NCI-H2171 (cell line): ENCODE measurements around the gene TTLL3.
"Not testable (repeated sequence)": the region's sequence is repeated elsewhere in the genome, so short reads cannot be mapped to it uniquely, and the experiment has no call there.

Source experiments
- DNase-seq: peaks from one replicate; lab custom pipeline; 2025; lab: John Stamatoyannopoulos, UW

TTLL3 gene, protein sequence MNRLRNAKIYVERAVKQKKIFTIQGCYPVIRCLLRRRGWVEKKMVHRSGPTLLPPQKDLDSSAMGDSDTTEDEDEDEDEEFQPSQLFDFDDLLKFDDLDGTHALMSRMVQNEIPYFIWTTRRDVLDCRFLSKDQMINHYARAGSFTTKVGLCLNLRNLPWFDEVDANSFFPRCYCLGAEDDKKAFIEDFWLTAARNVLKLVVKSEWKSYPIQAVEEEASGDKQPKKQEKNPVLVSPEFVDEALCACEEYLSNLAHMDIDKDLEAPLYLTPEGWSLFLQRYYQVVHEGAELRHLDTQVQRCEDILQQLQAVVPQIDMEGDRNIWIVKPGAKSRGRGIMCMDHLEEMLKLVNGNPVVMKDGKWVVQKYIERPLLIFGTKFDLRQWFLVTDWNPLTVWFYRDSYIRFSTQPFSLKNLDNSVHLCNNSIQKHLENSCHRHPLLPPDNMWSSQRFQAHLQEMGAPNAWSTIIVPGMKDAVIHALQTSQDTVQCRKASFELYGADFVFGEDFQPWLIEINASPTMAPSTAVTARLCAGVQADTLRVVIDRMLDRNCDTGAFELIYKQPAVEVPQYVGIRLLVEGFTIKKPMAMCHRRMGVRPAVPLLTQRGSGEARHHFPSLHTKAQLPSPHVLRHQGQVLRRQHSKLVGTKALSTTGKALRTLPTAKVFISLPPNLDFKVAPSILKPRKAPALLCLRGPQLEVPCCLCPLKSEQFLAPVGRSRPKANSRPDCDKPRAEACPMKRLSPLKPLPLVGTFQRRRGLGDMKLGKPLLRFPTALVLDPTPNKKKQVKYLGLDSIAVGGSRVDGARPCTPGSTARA

GRCh38 chr3:9809615-9810432, at the start of gene TTLL3:
Gene TTLL3 (plus strand): TSS chr3:9810262. CDS start chr3:9810662, 400 bp downstream.
- peak; percentile 54 for DNase-seq

DNA sequence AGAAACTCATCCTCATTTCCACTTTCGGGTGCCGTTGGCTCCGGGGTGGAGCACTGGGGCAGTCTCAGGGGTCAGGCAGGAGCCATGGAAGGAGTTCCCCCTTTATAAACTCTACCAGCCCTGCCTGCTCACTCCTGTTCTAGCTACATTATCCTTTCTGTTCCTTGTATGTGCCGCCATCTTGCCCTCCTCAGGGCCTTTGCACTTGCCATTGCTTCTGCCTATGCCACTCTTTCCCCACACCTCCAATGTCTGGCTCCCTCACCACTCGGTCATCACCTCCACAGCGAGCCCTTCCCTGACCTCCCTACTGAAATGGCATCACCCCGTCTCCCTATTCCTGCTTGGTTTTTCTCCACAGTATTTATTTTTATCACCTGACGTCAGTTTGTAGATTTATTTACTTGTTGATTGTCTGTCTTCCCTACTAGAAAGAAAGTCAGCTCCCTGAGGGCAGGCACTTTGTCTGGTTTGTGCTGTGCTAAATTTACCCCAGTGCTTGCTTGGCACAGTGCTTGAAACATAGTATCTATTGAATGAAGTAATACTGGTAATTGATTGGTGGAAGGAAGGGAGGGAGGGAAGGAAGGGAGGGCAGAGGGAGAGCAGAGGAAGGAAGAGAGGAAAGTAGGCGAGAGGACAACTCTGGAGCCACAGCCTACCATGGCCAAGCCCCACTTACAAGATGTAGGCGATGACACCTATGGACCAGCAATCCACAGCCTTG, 49.1 kb upstream of the TTLL3 start:
- no peak for DNase-seq

GRCh38 chr3:9761919-9762318, 48.1 kb upstream of the TTLL3 start:
- no peak for DNase-seq

DNA sequence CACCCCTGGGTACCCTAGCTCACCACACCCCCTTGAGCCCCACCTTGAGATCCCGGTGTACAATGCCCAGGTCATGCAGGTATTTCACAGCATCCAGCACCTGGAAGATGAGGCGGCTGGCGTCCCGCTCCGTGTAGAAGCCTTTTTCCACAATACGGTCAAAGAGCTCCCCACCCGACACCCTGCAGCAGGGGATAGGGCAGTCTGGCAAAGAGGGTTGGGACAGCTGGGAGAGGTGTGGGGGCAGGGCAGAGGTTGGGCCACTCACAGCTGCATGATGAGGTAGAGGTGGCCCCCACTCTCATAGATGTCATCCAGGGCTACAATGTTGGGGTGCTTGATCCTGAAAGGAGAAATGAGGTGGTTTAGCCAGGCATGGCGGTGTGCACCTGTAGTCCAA, 47.2 kb upstream of the TTLL3 start:
- no peak for DNase-seq

GRCh38 chr3:9765865-9766264, 44.2 kb upstream of the TTLL3 start:
- DNase-seq = no peak

DNA sequence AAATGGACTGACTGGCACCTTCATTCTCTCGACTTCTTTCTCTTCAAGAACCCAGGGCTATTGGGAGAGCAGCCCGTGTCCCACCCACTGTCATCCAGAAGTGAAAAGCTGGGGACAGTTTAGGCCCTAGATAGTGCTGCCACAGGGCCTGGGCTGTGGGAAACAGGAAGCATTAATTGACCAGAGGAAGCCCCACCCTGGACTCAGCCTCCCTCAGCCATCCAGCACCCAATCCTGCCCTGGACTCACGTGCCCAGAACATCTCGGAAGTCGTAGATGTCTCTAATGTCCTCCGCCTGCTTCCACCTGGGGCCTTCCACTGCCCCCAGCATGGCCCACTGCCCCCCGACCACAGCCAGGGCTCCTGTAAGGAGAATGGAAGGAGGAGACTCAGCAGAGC, 42.6 kb upstream of the TTLL3 start:
- DNase-seq = no peak

DNA sequence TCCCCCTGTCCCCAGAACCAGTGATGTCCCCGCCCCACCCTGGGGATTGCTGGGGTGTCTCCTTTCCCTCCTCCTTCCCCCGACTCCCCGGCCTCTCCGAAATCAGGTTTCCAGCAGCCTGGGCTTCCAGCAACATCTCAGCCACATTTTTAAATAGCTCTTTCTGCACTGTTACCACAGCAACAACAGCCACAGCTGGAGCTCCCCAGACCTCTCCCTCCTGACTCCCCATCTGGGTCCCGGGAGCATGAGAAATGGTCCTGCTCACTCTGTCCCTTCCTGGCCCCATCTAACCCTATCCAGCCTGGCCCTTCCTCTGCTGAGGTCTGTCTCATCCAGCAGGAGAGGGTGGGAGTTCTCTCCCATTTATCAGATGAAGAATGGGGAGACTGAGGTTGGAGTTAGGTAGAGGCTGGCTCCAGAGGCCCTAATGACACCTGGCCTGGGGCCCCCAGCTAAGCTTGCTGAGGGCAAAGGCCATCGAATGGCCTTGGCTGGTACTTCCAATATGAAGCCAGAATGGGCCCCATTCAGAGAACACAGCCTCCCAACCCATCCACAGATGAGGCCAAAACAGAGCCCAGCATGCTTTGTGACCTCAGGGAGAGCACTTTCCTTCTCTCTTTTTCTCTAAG, 41.8 kb upstream of the TTLL3 start:
- no peak for DNase-seq

DNA sequence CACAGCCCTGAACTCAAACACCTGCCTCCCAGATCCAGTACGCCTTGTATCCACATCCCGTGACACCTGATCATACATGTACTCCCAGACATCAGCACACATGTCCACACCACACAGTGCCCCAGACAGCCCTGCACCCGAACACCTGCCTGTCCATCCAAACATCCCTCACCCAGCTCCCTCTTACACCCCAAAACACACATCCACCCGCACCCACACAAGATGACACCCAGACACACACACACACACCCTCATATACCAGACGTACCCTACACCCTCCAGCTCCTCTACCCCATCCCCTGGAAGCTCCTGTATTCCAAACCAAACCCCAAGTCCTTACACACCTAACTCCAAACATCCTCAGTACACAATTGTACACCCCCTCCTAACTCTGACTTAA, 41.0 kb upstream of the TTLL3 start:
- DNase-seq = no peak

DNA sequence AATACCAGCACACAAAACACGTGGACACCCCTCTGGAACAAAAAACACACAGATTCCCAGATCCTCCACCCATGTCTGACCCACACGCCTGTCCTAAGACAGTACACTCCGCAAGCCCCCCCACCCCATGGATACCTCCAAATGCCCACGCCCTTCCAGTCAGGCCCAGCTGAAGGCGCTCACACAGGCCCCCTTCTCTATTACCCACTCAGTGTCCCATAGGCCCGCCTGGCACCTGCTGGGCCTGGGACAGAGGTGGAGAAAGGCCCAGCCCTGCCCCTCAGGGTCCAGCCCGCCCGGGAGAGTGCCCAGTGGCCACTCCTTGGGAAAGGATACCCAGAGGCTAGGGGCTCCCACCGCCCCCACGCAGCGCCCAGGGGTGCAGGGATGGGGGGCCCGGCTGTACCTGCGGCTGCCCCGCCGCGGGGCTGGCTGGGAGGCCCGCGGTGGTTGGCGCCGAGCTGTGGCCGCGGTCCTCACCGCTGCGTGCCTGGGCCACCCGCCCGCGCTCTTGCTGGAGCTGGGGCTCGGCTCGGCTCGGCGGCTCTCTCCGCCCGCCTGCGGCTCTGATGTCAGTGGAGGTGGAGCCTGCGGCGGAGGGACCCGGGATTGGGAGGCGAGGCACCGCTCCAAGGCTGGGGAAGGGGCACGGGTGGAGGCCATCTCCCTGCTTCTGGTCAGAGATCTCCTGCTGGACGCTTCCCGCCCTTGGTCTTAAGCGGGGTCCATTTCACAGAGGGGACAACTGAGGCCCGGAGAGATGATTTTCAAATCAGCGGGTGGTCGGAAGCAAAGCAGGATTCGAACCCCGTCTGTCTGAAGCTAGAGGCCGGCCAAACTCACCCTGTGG, 40.4 kb upstream of the TTLL3 start, which contains the start of gene CAMK1:
TSS of gene CAMK1 (minus strand) at position 522 of the 850 bp plus-strand sequence. CDS start 2,198 bp downstream, outside the sequence.
- peak; percentile 25 for DNase-seq

DNA sequence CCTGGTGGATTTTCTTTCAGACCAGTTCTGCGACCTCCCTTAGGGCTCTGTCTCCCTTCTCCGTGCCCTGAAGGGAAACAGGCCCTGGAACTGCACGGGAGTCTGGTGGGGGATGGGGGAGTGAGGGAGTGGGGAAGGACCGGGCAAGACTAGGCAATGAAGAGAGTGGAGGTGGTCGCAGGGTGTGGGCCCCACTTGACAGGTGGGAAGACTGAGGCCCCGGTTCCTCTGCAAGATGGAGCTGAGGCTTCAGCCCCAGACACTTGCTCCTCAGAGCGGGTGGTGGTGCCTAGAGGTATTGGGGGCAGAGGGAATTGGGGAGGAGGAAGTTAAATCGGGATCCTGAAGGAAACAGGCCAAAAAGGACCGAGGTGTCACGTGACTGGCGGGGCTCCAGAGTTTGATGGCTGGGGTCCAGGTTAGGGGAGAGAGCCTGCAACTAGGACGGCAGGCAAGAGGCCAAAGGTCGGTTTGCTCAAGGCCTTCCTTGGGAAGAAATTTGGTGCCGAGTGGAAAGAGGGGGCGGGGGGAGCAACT, 39.7 kb upstream of the TTLL3 start:
- DNase-seq = no peak

DNA sequence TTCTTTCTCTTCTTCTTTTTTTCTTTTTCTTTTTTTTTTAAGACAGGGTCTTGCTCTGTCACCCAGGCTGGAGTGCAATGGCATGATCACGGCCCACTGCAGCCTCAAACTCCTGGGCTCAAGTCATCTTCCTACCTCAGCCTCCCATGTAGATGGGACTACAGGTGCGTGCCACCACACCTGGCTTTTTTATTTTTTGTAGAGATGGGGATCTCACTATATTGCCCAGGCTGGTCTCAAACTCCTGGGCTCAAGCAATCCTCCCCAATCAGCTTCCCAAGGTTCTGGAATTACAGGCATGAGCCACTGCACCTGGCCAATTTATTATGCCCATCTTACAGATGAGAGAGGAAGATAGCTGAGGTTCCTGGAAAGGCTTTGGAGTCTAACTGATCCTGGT, 39.1 kb upstream of the TTLL3 start:
- DNase-seq = not testable (repeated sequence)

DNA sequence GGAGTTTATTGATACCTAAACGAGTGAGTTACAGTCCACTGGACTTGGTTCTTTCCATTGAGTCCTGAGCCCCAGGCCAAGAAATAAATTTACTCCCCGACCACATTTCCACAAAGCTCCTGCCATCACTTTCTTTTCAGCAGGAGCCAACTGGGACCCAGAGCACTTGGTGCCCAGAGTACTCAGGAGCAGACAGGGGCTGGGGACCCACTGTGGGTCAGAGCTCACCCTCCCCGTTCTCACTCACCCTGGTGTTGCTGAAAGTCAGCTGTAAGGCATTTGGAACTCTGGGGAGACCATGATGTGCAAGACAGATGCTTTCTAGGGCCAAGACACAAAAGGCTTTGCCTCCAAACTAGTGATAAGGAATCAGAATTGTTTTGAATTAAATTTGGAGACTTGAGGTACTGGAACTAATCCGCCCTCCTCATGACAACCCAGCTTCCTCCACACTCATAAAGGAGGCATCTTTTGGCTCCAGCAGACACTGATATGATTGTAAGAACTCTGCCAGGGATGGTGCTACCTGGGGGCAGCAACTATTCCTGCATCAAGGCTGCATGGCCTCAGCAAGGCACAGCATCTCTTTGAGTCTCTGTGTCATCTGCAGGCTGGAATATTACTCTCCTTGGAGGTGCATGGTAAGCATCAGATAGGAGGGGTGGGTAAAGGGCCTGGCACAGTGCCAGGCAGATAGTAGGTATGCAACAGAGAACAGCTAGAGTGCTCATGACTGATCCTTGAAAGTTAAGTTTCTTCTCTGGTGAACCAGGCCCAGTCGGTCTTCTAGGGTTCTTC, 33.0 kb upstream of the TTLL3 start:
- DNase-seq = no peak

GRCh38 chr3:9777694-9778021, 32.4 kb upstream of the TTLL3 start:
- no peak for DNase-seq

GRCh38 chr3:9778143-9779074, 31.7 kb upstream of the TTLL3 start:
- no peak for DNase-seq

DNA sequence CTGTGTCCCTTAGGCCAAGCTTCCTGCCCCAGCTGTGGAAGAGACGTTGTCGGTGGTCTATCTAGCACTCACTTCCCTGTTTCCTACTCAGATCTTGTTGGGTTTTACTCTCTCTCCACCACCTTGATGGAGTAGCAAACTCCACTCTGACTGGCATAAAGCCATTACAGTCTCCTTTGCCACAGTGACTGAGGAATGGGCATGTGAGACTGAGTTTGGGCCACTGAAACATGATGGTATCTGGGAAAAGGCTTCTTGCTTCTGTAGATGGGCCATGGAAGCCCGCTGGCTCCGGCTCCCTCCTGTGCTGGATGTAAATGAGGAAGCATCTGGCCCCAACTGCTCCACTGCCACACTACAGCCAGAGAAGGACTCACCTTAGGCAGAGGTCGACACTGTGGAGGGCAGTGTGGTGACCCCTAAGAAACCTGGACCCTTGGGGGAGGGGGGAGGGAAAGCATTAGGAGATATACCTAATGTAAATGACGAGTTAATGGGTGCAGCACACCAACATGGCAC, 30.9 kb upstream of the TTLL3 start:
- DNase-seq = no peak

DNA sequence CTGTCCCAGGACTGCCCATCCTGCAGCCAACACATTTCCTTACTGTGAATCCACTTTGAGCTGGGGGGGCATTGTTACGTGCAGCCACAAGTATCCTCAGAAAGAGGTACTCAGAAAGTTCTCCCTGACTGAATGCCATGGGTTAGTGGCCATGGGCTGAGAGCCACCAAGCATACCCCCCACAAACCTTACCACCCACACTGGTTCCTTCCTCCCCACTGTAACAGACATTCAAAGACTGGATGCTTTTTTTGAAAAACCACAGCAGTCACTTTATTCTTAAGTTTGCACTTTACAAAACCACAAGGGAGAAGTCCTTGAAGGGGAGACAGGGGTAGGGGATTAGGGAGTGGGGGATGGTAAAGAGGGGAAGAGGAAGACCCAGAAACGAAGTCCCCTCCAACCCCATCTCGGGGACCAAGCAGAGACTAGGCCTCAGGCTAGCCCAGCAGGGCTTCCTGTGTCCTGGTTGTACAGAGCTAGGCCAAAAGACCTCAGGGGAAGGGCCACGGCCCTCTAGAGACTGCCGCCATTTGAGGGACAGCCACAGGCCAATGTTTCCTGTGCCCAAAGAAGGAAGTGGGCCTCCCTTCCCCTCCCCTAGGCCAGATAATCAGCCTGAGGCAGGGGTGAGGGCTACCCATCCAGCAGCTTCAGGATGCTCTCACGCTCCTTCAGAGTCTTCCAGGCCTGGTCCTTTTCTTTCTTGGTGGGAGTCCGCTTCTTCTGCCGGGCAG, 30.2 kb upstream of the TTLL3 start:
- no peak for DNase-seq

GRCh38 chr3:9780458-9780812, 29.6 kb upstream of the TTLL3 start:
- DNase-seq = no peak
